GM12891 (cell line): Measurements from ENCODE around the gene GM2A.

Source experiments
- DNase-seq: peaks from one replicate; pipeline ENCODE4 v3.0.0; 2011; ENCODE audit warnings: low spot score; ENCODE audit not compliant: insufficient read length
- FAIRE-seq: peaks from 2 replicates; lab custom pipeline; 2011; peaks lifted over from hg19 to GRCh38; lab: Jason Lieb, UNC
- PAX5 ChIP-seq: IDR thresholded peaks from 2 replicates; pipeline ENCODE4 v1.6.1; 2011; ENCODE audit warnings: low read length, moderate library complexity, mild to moderate bottlenecking; ENCODE audit not compliant: insufficient read depth, severe bottlenecking
- POLR2A ChIP-seq: IDR thresholded peaks from 2 replicates; pipeline ENCODE4 v1.6.1; 2011; ENCODE audit warnings: low read depth, low read length, control low read depth
- POLR2AphosphoS5 ChIP-seq: IDR thresholded peaks from 2 replicates; pipeline ENCODE4 v1.6.1; 2011; ENCODE audit warnings: low read depth, low read length, control low read depth
- POU2F2 ChIP-seq: IDR thresholded peaks from 2 replicates; pipeline ENCODE4 v1.6.1; 2011; ENCODE audit warnings: low read depth, mild to moderate bottlenecking, control low read depth, low read length, moderate library complexity
- SPI1 ChIP-seq: IDR thresholded peaks from 2 replicates; pipeline ENCODE4 v1.6.1; 2011; ENCODE audit warnings: low read depth, low read length, control low read depth
- TAF1 ChIP-seq: IDR thresholded peaks from 2 replicates; pipeline ENCODE4 v1.6.1; 2011; ENCODE audit warnings: low read depth, low read length, control low read depth

The GM2A gene

DNA sequence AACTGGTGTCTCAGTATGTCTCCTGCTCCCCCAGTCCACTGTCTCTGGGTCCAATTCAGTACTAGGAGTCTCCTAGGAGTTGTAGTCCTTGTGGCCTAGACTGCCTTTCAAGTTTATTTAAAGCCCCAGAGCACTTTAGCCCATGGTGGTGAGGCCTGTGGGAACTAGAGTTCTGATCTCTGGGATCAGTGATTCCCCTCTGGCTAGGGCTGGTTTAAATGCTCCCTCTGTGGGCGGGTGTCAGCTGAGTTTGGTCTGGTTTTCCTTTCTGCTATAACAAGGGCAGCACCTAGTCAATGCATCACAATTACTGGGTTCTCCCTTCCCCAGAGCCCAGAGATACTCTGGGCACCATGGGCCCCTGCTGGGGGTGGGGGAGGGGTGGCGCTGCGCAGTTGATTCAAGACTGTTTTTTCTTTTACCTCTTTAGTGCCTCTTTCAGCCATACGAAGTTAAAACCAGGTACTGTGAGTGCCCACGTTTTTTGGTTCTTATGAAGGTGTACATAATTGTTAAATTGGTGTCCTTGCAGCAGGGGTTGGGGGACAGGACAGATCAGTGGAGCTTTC, 59.9 kb downstream of the GM2A start:
- no peak for FAIRE-seq
- no peak for DNase-seq
- TF ChIP-seq PAX5 (no peak), POU2F2 (no peak), POLR2A (no peak), POLR2AphosphoS5 (no peak), TAF1 (no peak), SPI1 (no peak)

DNA sequence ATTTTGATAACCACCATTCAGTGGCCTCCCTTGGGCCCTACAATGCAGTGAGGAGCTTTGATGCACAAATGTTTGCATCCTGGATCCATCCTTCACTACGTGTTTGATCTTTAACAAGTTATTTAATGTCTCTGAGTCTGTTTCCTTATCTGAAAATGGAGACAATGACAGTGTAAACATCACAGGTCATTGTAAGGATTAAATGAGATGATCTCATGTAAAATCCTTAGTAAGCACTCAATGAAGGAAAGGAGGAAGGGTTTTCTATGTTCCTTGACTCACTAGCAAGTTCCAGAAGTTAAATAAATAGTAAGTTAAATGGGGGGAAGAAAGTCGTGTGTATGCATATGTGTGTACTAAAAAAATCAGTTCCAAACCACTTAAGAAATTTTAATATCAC, 60.4 kb downstream of the GM2A start:
- no peak for FAIRE-seq
- DNase-seq: no peak
- TF ChIP-seq POLR2AphosphoS5: no peak
- no peak for TF ChIP-seq SPI1
- TF ChIP-seq POLR2A: no peak
- no peak for TF ChIP-seq TAF1
- no peak for TF ChIP-seq POU2F2
- TF ChIP-seq PAX5: no peak

DNA sequence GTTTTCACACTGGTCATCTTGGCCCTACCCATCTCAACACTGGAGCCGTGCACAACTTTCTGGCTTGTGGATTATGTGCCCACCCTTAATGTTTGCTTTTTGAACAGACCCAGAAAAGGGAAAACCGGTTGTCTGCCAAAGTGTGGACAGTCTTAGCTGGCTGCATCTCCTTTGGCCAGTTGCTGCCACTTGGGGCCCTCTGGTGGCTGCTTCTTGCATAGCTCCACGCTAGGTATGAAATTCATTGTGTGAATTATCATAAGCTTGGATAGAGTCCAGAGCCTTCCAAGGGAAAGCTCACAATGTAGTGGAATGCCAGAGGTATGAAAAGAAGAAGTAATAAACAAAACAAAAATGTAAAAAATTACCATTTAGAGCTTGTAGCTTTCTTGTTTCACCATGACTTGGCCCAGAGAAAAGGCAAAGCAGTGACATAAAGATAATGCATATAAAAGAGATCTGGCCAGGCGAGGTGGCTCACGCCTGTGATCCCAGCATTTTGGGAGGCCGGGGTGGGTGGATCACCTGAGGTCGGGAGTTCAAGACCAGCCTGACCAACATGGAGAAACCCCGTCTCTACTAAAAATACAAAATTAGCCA, 63.1 kb downstream of the GM2A start:
- TF ChIP-seq TAF1 (no peak), POLR2AphosphoS5 (no peak), POU2F2 (peak; percentile 50; the same call in 1 of the 2 replicates), SPI1 (no peak), POLR2A (no peak), PAX5 (no peak)
- FAIRE-seq (peak; percentile 75), DNase-seq (peak; percentile 60)

- no peak for DNase-seq
- TF ChIP-seq SPI1 (no peak), PAX5 (no peak), POU2F2 (no peak), POLR2AphosphoS5 (no peak), POLR2A (no peak), TAF1 (no peak)
- no peak for FAIRE-seq
These were observed 64.9 kb downstream of the GM2A start for GRCh38 chr5:151317871-151318270.

- TF ChIP-seq TAF1 (no peak), PAX5 (no peak), POLR2AphosphoS5 (no peak), POU2F2 (no peak), SPI1 (no peak), POLR2A (no peak)
- peak; percentile 83 for FAIRE-seq
- peak; percentile 9 for DNase-seq
These were observed 66.1 kb downstream of the GM2A start for GRCh38 chr5:151318850-151319732.
